HCT116 (cell line): ENCODE results near the gene SLC6A11. TPM values are rescaled to one million over a fixed set of nuclear protein-coding genes. Genes with fewer than 3 reads are reported as not detected.

Experiments used
- ATAC-seq: fragments of 200-7000 bp; cut with Tn5 transposase; 2 replicates; pipeline ENCODE4 v1.9.1; 2020; ENCODE audit warnings: mild to moderate bottlenecking, moderate library complexity
- BruUV-seq: library from RNA; stranded (reverse); fragments of 400-500 nt; replicated peaks from 2 replicates; lab custom pipeline; 2021; lab: Mats Ljungman, UMichigan
- CTCF ChIA-PET: fragments of 300-600 bp; sonication (Branson Sonifier 250); formaldehyde crosslinking; loops from one replicate; lab custom pipeline; 2021; ENCODE audit warnings: antibody characterized with exemption; lab: Charles Lee
- POLR2A ChIA-PET: fragments of 300-600, 350-600 bp; sonication (Branson Sonifier 250); formaldehyde crosslinking; loops from one replicate; lab custom pipeline; 2021; ENCODE audit warnings: antibody characterized with exemption; lab: Charles Lee
- RAD21 ChIA-PET, 2 experiments: fragments of 300-600 bp; sonication (Branson Sonifier 250); formaldehyde crosslinking; loops; one replicate each; lab custom pipeline; 2023; ENCODE audit warnings: low total read pairs in 2 of 2; ENCODE audit not compliant: uncharacterized antibody in 2 of 2, unreplicated experiment in 2 of 2, low non-redundant PET in 1 of 2; lab: Charles Lee
- DNase-seq: peaks from one replicate; pipeline ENCODE4 v3.0.0-alpha.2; 2010; ENCODE audit warnings: low read depth, low spot score
- H2AFZ ChIP-seq: fragments of 200-600 bp; shearing (Covaris generic), sonication (generic); 2 replicates; pipeline ENCODE4 v1.6.1; 2017; ENCODE audit warnings: low read depth, mixed run types, mixed read lengths, antibody characterized with exemption, low read length; ENCODE audit not compliant: poor library complexity, severe bottlenecking
- H3K27ac ChIP-seq: 2 replicates; pipeline ENCODE4 v1.5.1; 2012; ENCODE audit warnings: low read depth, low read length
- H3K27me3 ChIP-seq: fragments of 200-600 bp; sonication (generic); 2 replicates; pipeline ENCODE4 v1.6.1; 2016; ENCODE audit warnings: mixed run types, low read length, mixed read lengths; ENCODE audit not compliant: insufficient read depth
- H3K36me3 ChIP-seq, 2 experiments: fragments of 200-500 bp in 1 of 2; fragments of 200-600 bp in 1 of 2; sonication (Bioruptor generic) in 1 of 2; sonication (generic) in 1 of 2; 2 replicates each; pipeline versions ENCODE4 v1.5.1 to v1.6.1; 2014 to 2016; ENCODE audit warnings: low read length in 2 of 2, inconsistent platforms in 1 of 2, mixed read lengths in 1 of 2, mixed run types in 1 of 2; ENCODE audit not compliant: insufficient read depth in 2 of 2, control insufficient read depth in 1 of 2
- H3K4me1 ChIP-seq, 2 experiments: fragments of 200-600 bp in 1 of 2; sonication (generic) in 1 of 2; 2 replicates each; pipeline versions ENCODE4 v1.5.1 to v1.6.1; 2012 to 2017; ENCODE audit warnings: low read length in 2 of 2, inconsistent platforms in 1 of 2, mild to moderate bottlenecking in 1 of 2, mixed read lengths in 1 of 2, mixed run types in 1 of 2, moderate library complexity in 1 of 2; ENCODE audit not compliant: insufficient read depth in 2 of 2, control insufficient read depth in 1 of 2
- H3K4me2 ChIP-seq: fragments of 200-600 bp; sonication (generic); 2 replicates; pipeline ENCODE4 v1.6.1; 2017; ENCODE audit warnings: mixed run types, low read length, mixed read lengths
- H3K4me3 ChIP-seq, 2 experiments: fragments of 200-600 bp in 1 of 2; sonication (generic) in 1 of 2; replicated peaks in 1 of 2; 2 replicates each; pipeline ENCODE4 v1.5.1; 2011 to 2016; ENCODE audit warnings: low read length in 2 of 2, control low read depth in 1 of 2, low read depth in 1 of 2, mild to moderate bottlenecking in 1 of 2, mixed read lengths in 1 of 2, mixed run types in 1 of 2
- H3K79me2 ChIP-seq: fragments of 200-600 bp; sonication (generic); 2 replicates; pipeline ENCODE4 v1.6.1; 2017; ENCODE audit warnings: mild to moderate bottlenecking, mixed run types, low read length, moderate library complexity, mixed read lengths; ENCODE audit not compliant: insufficient read depth
- H3K9ac ChIP-seq: fragments of 200-600 bp; sonication (generic); 2 replicates; pipeline ENCODE4 v1.6.1; 2016; ENCODE audit warnings: low read length, mixed read lengths
- H3K9me2 ChIP-seq: fragments of 200-600 bp; sonication (generic), shearing (Covaris generic); 2 replicates; pipeline ENCODE4 v1.6.1; 2017; ENCODE audit warnings: mixed run types, mild to moderate bottlenecking, moderate library complexity; ENCODE audit not compliant: insufficient read depth
- H3K9me3 ChIP-seq, 2 experiments: fragments of 200-500 bp in 1 of 2; fragments of 200-600 bp in 1 of 2; sonication (Bioruptor generic) in 1 of 2; sonication (generic) in 1 of 2; 2 replicates each; pipeline ENCODE4 v1.6.1; 2014 to 2017; ENCODE audit warnings: low read length in 2 of 2, mixed read lengths in 2 of 2, inconsistent platforms in 1 of 2, low read depth in 1 of 2, mild to moderate bottlenecking in 1 of 2, mixed run types in 1 of 2, moderate library complexity in 1 of 2; ENCODE audit not compliant: control insufficient read depth in 1 of 2, insufficient read depth in 1 of 2
- H4K20me1 ChIP-seq: fragments of 200-600 bp; sonication (generic), shearing (Covaris generic); 2 replicates; pipeline ENCODE4 v1.6.1; 2017; ENCODE audit warnings: mixed run types, mild to moderate bottlenecking, moderate library complexity; ENCODE audit not compliant: insufficient read depth
- ATF3 ChIP-seq: IDR thresholded peaks from 2 replicates; pipeline ENCODE4 v1.6.1; 2012
- FOSL1 ChIP-seq: IDR thresholded peaks from 2 replicates; pipeline ENCODE4 v1.6.1; 2012; ENCODE audit warnings: low read depth
- POLR2A ChIP-seq: IDR thresholded peaks from 2 replicates; pipeline ENCODE4 v1.7.0; 2011; ENCODE audit warnings: borderline replicate concordance; ENCODE audit not compliant: insufficient read depth, insufficient read length; ENCODE audit errors: extremely low read depth
- POLR2AphosphoS5 ChIP-seq: IDR thresholded peaks from 2 replicates; pipeline ENCODE4 v1.6.1; 2011; ENCODE audit warnings: mild to moderate bottlenecking, low read depth, low read length, moderate library complexity
- RAD21 ChIP-seq: IDR thresholded peaks from 2 replicates; pipeline ENCODE4 v1.6.1; 2012; ENCODE audit warnings: low read depth, mild to moderate bottlenecking
- SP1 ChIP-seq: IDR thresholded peaks from 2 replicates; pipeline ENCODE4 v1.6.1; 2012; ENCODE audit warnings: low read depth
- intact Hi-C: fragments of 100-400 bp; cut with micrococcal nuclease; formaldehyde crosslinking; loops from 2 replicates; pipeline ENCODE4 v1.10.0; 2022
- total RNA-seq: library from RNA; stranded (reverse); gene quantifications from one replicate; pipeline ENCODE4 v1.2.1, GENCODE V29; 2021; ENCODE audit not compliant: unreplicated experiment

SLC6A11 gene
- total RNA-seq, 1 experiment from 2014 or later, result not detected

- intact Hi-C loops, result no loop called here
- Histone ChIP-seq H3K27me3 (peaks cover 68% of the 10 kb centered on the region), H3K27ac (no peak overlapping the region), H3K36me3 (no peaks in the 10 kb centered on the region), H4K20me1 (no peaks in the 10 kb centered on the region), H3K4me1 (peaks cover 6 to 13% of the 10 kb centered on the region in 2 experiments), H3K9me3 (no peaks in the 10 kb centered on the region), H3K9me2 (no peaks in the 10 kb centered on the region), H2AFZ (no peak overlapping the region), H3K4me3 (no peak overlapping the region), H3K79me2 (no peaks in the 10 kb centered on the region), H3K4me2 (no peak overlapping the region), H3K9ac (no peak overlapping the region)
- CTCF ChIA-PET, result no interaction called here
- DNase-seq (no peak), ATAC-seq (no peak)
- no peak for TF ChIP-seq POLR2AphosphoS5
- TF ChIP-seq RAD21, result no peak
- RAD21 ChIA-PET, result no interaction called here
- POLR2A ChIA-PET, result no interaction called here
- no TSS peak for BruUV-seq
These were observed 169.2 kb downstream of the SLC6A11 start for GRCh38 chr3:10985181-10985580.

GRCh38 chr3:10986592-10986991 is 170.6 kb downstream of the SLC6A11 start:
- POLR2A ChIA-PET, result no interaction called here
- CTCF ChIA-PET, result no interaction called here
- no peaks in the 10 kb centered on the region for H3K9me3 ChIP-seq
- H2AFZ ChIP-seq, result no peak overlapping the region
- no peak overlapping the region for H3K4me2 ChIP-seq
- H3K27ac ChIP-seq, result no peak overlapping the region
- TF ChIP-seq SP1, result no peak
- TF ChIP-seq ATF3, result no peak
- TF ChIP-seq FOSL1, result no peak
- no peak for TF ChIP-seq POLR2A
- DNase-seq, result no peak
- no peak overlapping the region for H3K4me3 ChIP-seq
- H3K9ac ChIP-seq, result no peak overlapping the region
- no peaks in the 10 kb centered on the region for H3K79me2 ChIP-seq
- RAD21 ChIA-PET, result no interaction called here
- intact Hi-C loops, result no loop called here
- no TSS peak for BruUV-seq
- peaks cover 6 to 13% of the 10 kb centered on the region in 2 experiments for H3K4me1 ChIP-seq
- H4K20me1 ChIP-seq, result no peaks in the 10 kb centered on the region
- H3K27me3 ChIP-seq, result peaks cover 68% of the 10 kb centered on the region
- no peaks in the 10 kb centered on the region for H3K36me3 ChIP-seq
- H3K9me2 ChIP-seq, result no peaks in the 10 kb centered on the region
- no peak for ATAC-seq
